NCI-H1092 treated with DMSO at 0.1 percent for 48 hours (cell line): ENCODE results near the gene RSAD2.

ENCODE experiments used
- DNase-seq: peaks from one replicate; lab custom pipeline; 2025; lab: John Stamatoyannopoulos, UW

The RSAD2 gene

GRCh38 chr2:6945087-6945813 lies 67.7 kb downstream of the RSAD2 start:
- no peak for DNase-seq

DNA sequence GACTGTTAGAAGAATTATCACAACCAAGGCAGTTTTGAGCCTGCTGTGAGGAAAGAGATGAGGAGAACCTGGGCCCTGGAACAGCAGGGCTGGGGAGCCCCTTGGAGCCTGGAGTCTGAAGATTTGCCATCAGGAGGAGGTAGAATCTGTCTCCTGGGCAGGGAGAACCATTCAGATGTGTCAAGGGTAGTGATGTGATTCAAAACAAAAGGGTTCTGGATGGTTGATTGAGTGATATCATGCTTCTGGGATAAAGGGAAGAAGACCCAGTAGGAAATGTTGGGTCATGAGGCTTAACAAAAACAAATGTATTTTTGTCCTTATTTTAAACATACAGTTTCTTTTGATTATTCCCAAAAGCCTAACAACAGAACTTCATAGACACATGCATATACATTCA lies 68.2 kb downstream of the RSAD2 start:
- DNase-seq, result no peak

- no peak for DNase-seq
Measured at GRCh38 chr2:6946722-6947121, 69.1 kb downstream of the RSAD2 start.
